IMR-90 (cell line): ENCODE data around the gene MMEL1. TPM values are rescaled to one million over a fixed set of nuclear protein-coding genes. Genes with fewer than 3 reads are reported as not detected.

Experiments
- ATAC-seq: fragments of 200-7000 bp; cut with Tn5 transposase; 2 replicates; pipeline ENCODE4 v1.9.1; 2020; ENCODE audit warnings: low read depth, mild to moderate bottlenecking, moderate library complexity
- BruUV-seq: library from RNA; stranded (reverse); fragments of 400-500 nt; replicated peaks from 2 replicates; lab custom pipeline; 2021; lab: Mats Ljungman, UMichigan
- CTCF ChIA-PET: fragments of 300-600 bp; formaldehyde crosslinking; extraction: SDS; loops from one replicate; lab custom pipeline; 2021; ENCODE audit warnings: antibody characterized with exemption; lab: Yijun Ruan, JAX
- POLR2A ChIA-PET: fragments of 300-600 bp; sonication (Branson Sonifier 250); formaldehyde crosslinking; loops from one replicate; lab custom pipeline; 2022; ENCODE audit warnings: antibody characterized with exemption; ENCODE audit not compliant: unreplicated experiment; lab: Charles Lee
- DNase-seq: peaks from one replicate; pipeline ENCODE4 v3.0.0; 2013
- H2AFZ ChIP-seq: replicated peaks from 2 replicates; pipeline ENCODE3; 2013; ENCODE audit warnings: low read length, mild to moderate bottlenecking; ENCODE audit not compliant: poor library complexity
- H2AK5ac ChIP-seq: 2 replicates; pipeline ENCODE4 v1.6.1; 2013; ENCODE audit warnings: low read depth, low read length, inconsistent platforms
- H2AK9ac ChIP-seq: replicated peaks from 2 replicates; pipeline ENCODE3; 2013; ENCODE audit warnings: mild to moderate bottlenecking, low read depth, low read length, moderate library complexity; ENCODE audit not compliant: poor library complexity
- H2BK120ac ChIP-seq: 2 replicates; pipeline ENCODE4 v1.6.1; 2013; ENCODE audit warnings: low read depth, low read length, inconsistent platforms
- H2BK15ac ChIP-seq: 3 replicates; pipeline ENCODE4 v1.6.1; 2013; ENCODE audit warnings: low read depth, low read length, inconsistent platforms
- H2BK20ac ChIP-seq: 2 replicates; pipeline ENCODE4 v1.6.1; 2013; ENCODE audit warnings: low read depth, mild to moderate bottlenecking, inconsistent platforms, low read length, moderate library complexity
- H2BK5ac ChIP-seq: 2 replicates; pipeline ENCODE4 v1.6.1; 2013; ENCODE audit warnings: mild to moderate bottlenecking, low read depth, low read length, inconsistent platforms; ENCODE audit not compliant: poor library complexity, severe bottlenecking
- H3K14ac ChIP-seq: replicated peaks from 2 replicates; pipeline ENCODE4 v1.6.1; 2013; ENCODE audit warnings: low read depth, low read length, inconsistent platforms
- H3K18ac ChIP-seq: 2 replicates; pipeline ENCODE4 v1.6.1; 2013; ENCODE audit warnings: low read depth, low read length, control low read depth
- H3K23ac ChIP-seq: 2 replicates; pipeline ENCODE4 v1.6.1; 2013; ENCODE audit warnings: low read depth, low read length, inconsistent platforms
- H3K27ac ChIP-seq: 2 replicates; pipeline ENCODE4 v1.5.1; 2013; ENCODE audit warnings: mild to moderate bottlenecking, control low read depth, low read length; ENCODE audit not compliant: insufficient read depth
- H3K27me3 ChIP-seq: 2 replicates; pipeline ENCODE4 v1.6.1; 2013; ENCODE audit warnings: low read length; ENCODE audit not compliant: control insufficient read depth, insufficient read depth
- H3K36me3 ChIP-seq: 2 replicates; pipeline ENCODE4 v1.6.1; 2013; ENCODE audit warnings: low read length, mixed read lengths; ENCODE audit not compliant: control insufficient read depth, insufficient read depth
- H3K4ac ChIP-seq: 2 replicates; pipeline ENCODE4 v1.6.1; 2013; ENCODE audit warnings: low read depth, low read length, inconsistent platforms
- H3K4me1 ChIP-seq: 2 replicates; pipeline ENCODE4 v1.6.1; 2013; ENCODE audit warnings: low read length, mixed read lengths; ENCODE audit not compliant: control insufficient read depth, insufficient read depth
- H3K4me2 ChIP-seq: 2 replicates; pipeline ENCODE4 v1.6.1; 2013; ENCODE audit warnings: low read depth, mild to moderate bottlenecking, control low read depth, low read length, moderate library complexity
- H3K4me3 ChIP-seq: 2 replicates; pipeline ENCODE4 v1.5.1; 2013; ENCODE audit warnings: low read depth, mild to moderate bottlenecking, control low read depth, low read length, moderate library complexity; ENCODE audit not compliant: insufficient read depth
- H3K56ac ChIP-seq: 2 replicates; pipeline ENCODE4 v1.6.1; 2013; ENCODE audit warnings: low read length, inconsistent platforms; ENCODE audit not compliant: insufficient read depth; ENCODE audit errors: extremely low read depth
- H3K79me1 ChIP-seq, 2 experiments: 2 replicates each; pipeline ENCODE4 v1.6.1; 2013; ENCODE audit warnings: low read length in 2 of 2, inconsistent platforms in 1 of 2, low read depth in 1 of 2
- H3K9ac ChIP-seq: 2 replicates; pipeline ENCODE4 v1.6.1; 2013; ENCODE audit warnings: low read depth, low read length, control low read depth
- H3K9me1 ChIP-seq: 2 replicates; pipeline ENCODE4 v1.6.1; 2013; ENCODE audit warnings: low read length, inconsistent platforms; ENCODE audit not compliant: insufficient read depth
- H3K9me3 ChIP-seq: 2 replicates; pipeline ENCODE4 v1.6.1; 2013; ENCODE audit warnings: low read length; ENCODE audit not compliant: control insufficient read depth, insufficient read depth
- H4K20me1 ChIP-seq: 2 replicates; pipeline ENCODE4 v1.6.1; 2013; ENCODE audit warnings: low read length, inconsistent platforms; ENCODE audit not compliant: insufficient read depth
- H4K5ac ChIP-seq: 2 replicates; pipeline ENCODE4 v1.6.1; 2013; ENCODE audit warnings: mild to moderate bottlenecking, low read depth, low read length, control low read depth
- H4K8ac ChIP-seq, 2 experiments: 2 replicates each; pipeline ENCODE4 v1.6.1; 2013; ENCODE audit warnings: low read depth in 2 of 2, low read length in 2 of 2, control low read depth in 1 of 2, inconsistent platforms in 1 of 2
- H4K91ac ChIP-seq: 2 replicates; pipeline ENCODE4 v1.6.1; 2013; ENCODE audit warnings: low read depth, low read length, inconsistent platforms; ENCODE audit not compliant: insufficient read depth
- BHLHE40 ChIP-seq: fragments of 150-350 bp; IDR thresholded peaks from 2 replicates; pipeline ENCODE4 v1.6.1; 2016; ENCODE audit warnings: mild to moderate bottlenecking, low read depth, low read length
- CEBPB ChIP-seq: IDR thresholded peaks from 2 replicates; pipeline ENCODE4 v1.6.1; 2012; ENCODE audit warnings: low read depth, low read length, improper control_type of control experiment
- CHD1 ChIP-seq: IDR thresholded peaks from 2 replicates; pipeline ENCODE4 v1.6.1; 2012; ENCODE audit warnings: low read depth, low read length, improper control_type of control experiment
- CTCF ChIP-seq: conservative IDR thresholded peaks from 2 replicates; pipeline ENCODE4 v1.5.1; 2012; ENCODE audit warnings: mild to moderate bottlenecking, low read depth, low read length, improper control_type of control experiment
- FOS ChIP-seq: fragments of 150-350 bp; IDR thresholded peaks from 2 replicates; pipeline ENCODE4 v1.6.1; 2016; ENCODE audit warnings: low read depth, low read length
- MAFK ChIP-seq: IDR thresholded peaks from 2 replicates; pipeline ENCODE4 v1.6.1; 2012; ENCODE audit warnings: low read depth, low read length, improper control_type of control experiment
- MAZ ChIP-seq: IDR thresholded peaks from 2 replicates; pipeline ENCODE4 v1.6.1; 2012; ENCODE audit warnings: low read depth, mild to moderate bottlenecking, low read length, improper control_type of control experiment, moderate library complexity, borderline replicate concordance
- MXI1 ChIP-seq: IDR thresholded peaks from 2 replicates; pipeline ENCODE4 v1.6.1; 2012; ENCODE audit warnings: low read depth, mild to moderate bottlenecking, low read length, moderate library complexity, borderline replicate concordance
- NFE2L2 ChIP-seq: fragments of 150-350 bp; IDR thresholded peaks from 2 replicates; pipeline ENCODE4 v1.6.1; 2016; ENCODE audit warnings: low read depth, mild to moderate bottlenecking, low read length
- POLR2A ChIP-seq: IDR thresholded peaks from 2 replicates; pipeline ENCODE4 v1.6.1; 2012; ENCODE audit warnings: mild to moderate bottlenecking, low read depth, low read length
- RAD21 ChIP-seq: IDR thresholded peaks from 2 replicates; pipeline ENCODE4 v1.6.1; 2012; ENCODE audit warnings: low read length, improper control_type of control experiment
- RCOR1 ChIP-seq: IDR thresholded peaks from 2 replicates; pipeline ENCODE4 v1.6.1; 2012; ENCODE audit warnings: mild to moderate bottlenecking, low read length, improper control_type of control experiment; ENCODE audit not compliant: insufficient replicate concordance
- RFX5 ChIP-seq: IDR thresholded peaks from 2 replicates; pipeline ENCODE4 v1.8.0; 2012; ENCODE audit warnings: low read depth, mild to moderate bottlenecking, low read length, moderate library complexity
- SMC3 ChIP-seq: fragments of 150-350 bp; IDR thresholded peaks from 2 replicates; pipeline ENCODE4 v1.6.1; 2016; ENCODE audit warnings: low read depth, mild to moderate bottlenecking, antibody characterized with exemption, low read length, moderate library complexity
- USF2 ChIP-seq: fragments of 150-350 bp; IDR thresholded peaks from 2 replicates; pipeline ENCODE4 v1.6.1; 2017; ENCODE audit warnings: mild to moderate bottlenecking, antibody characterized with exemption, low read length, low read depth
- WGBS, 2 experiments: methylation state at CpG; one replicate each; pipeline versions ENCODE4 v1.1.5 to v1.1.7; 2013; ENCODE audit warnings: missing lambda C conversion rate in 2 of 2; ENCODE audit not compliant: insufficient read length in 1 of 2; ENCODE audit errors: extremely low coverage in 2 of 2; 5-methylcytosine and 5-hydroxymethylcytosine counted together
- dilution Hi-C: fragments of 300-500 bp; cut with HindIII; formaldehyde crosslinking; loops from one replicate; pipeline ENCODE4 v1.14.3; 2018; ENCODE audit warnings: low sequenced_read_pairs; ENCODE audit not compliant: unreplicated experiment
- in situ Hi-C: fragments of 300-500 bp; cut with MboI; formaldehyde crosslinking; loops from 3 replicates; pipeline ENCODE4 v1.14.3; 2019; ENCODE audit warnings: low sequenced_read_pairs, inconsistent platforms, mixed read lengths
- intact Hi-C: fragments of 100-400 bp; cut with micrococcal nuclease; formaldehyde crosslinking; loops from 2 replicates; pipeline ENCODE4 v1.10.0; 2022
- polyA plus RNA-seq, 3 experiments: library from polyadenylated mRNA; depleted of rRNA; stranded (reverse); fragments of >200 nt; gene quantifications; 2 replicates each; pipeline ENCODE4 v1.2.3, GENCODE V29; 2012; ENCODE audit warnings: low replicate concordance in 1 of 3
- total RNA-seq: library from RNA; depleted of rRNA; stranded (reverse); fragments of >200 nt; gene quantifications from 2 replicates; pipeline ENCODE4 v1.2.3, GENCODE V29; 2012
- TF ChIP-seq, protein P1 (sequence below): fragments of 150-350 bp; IDR thresholded peaks from 2 replicates; pipeline ENCODE4 v1.6.1; 2016; ENCODE audit warnings: low read depth, mild to moderate bottlenecking, low read length, moderate library complexity, borderline replicate concordance

The MMEL1 gene
- total and polyA plus RNA-seq, 2 of the 4 experiments (the other 2 are of a cell fraction): under 0.01 to 0.12 TPM

DNA sequence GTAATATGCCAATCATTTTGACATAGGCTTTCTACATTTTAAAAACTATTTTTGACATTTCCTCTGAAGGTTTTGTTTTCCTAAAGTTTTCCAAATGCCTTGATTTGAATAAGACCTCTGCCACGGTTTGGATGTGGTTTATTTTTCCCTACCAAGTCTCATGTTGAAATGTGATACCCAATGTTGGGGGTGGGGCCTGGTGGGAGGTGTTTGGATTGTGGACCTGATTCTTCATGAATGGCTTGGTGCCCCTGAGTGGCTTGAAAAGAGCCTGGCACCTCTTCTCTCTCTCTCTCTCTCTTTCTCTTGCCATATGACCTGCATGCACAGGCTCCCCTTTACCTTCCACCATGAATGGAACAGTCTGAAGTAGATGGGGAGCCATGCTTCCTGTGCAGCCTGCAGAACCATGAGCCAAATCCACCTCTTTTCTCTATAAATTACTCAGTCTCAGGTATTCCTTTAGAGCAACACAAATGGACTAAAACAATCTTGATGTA, 14.8 kb downstream of the MMEL1 start:
- POLR2A ChIA-PET: no interaction called here

More for the DNA sequence above, 14.8 kb downstream of the MMEL1 start:
- H3K56ac ChIP-seq: no peak overlapping the region
- no peak overlapping the region for H3K4me3 ChIP-seq
- no peak overlapping the region for H2BK15ac ChIP-seq
- no peak overlapping the region for H4K8ac ChIP-seq
- H3K9me1 ChIP-seq: no peaks in the 10 kb centered on the region
- no peak overlapping the region for H2AK5ac ChIP-seq
- no peak overlapping the region for H2AK9ac ChIP-seq
- H4K20me1 ChIP-seq: no peaks in the 10 kb centered on the region
- H3K9me3 ChIP-seq: 0 out of 2 replicates have a peak, but pooled peaks cover 1% of the 10 kb centered on the region
- H3K23ac ChIP-seq: no peak overlapping the region
- H3K18ac ChIP-seq: no peak overlapping the region
- in situ Hi-C loops: no loop called here
- DNase-seq (no peak), ATAC-seq (no peak)
- H3K27me3 ChIP-seq: no peaks in the 10 kb centered on the region
- TF ChIP-seq RAD21 (no peak), NFE2L2 (no peak), CEBPB (no peak), USF2 (no peak), POLR2A (no peak), CTCF (no peak), RCOR1 (no peak), FOS (no peak), MXI1 (no peak), BHLHE40 (no peak), RFX5 (no peak), MAFK (no peak), MAZ (no peak), CHD1 (no peak), SMC3 (no peak)
- TF ChIP-seq, protein P1, sequence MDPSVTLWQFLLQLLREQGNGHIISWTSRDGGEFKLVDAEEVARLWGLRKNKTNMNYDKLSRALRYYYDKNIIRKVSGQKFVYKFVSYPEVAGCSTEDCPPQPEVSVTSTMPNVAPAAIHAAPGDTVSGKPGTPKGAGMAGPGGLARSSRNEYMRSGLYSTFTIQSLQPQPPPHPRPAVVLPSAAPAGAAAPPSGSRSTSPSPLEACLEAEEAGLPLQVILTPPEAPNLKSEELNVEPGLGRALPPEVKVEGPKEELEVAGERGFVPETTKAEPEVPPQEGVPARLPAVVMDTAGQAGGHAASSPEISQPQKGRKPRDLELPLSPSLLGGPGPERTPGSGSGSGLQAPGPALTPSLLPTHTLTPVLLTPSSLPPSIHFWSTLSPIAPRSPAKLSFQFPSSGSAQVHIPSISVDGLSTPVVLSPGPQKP: no peak
- H4K5ac ChIP-seq: no peak overlapping the region
- dilution Hi-C loops: no loop called here
- BruUV-seq: no TSS peak
- no peak overlapping the region for H4K91ac ChIP-seq
- H2BK120ac ChIP-seq: no peak overlapping the region
- no peaks in the 10 kb centered on the region for H3K79me1 ChIP-seq
- no peak overlapping the region for H2BK5ac ChIP-seq
- no peak overlapping the region for H3K14ac ChIP-seq
- intact Hi-C loops: no loop called here
- WGBS, 2 experiments: no CpG with 5 or more reads among the region's 1 CpG
- H3K27ac ChIP-seq: no peak overlapping the region
- H3K36me3 ChIP-seq: no peaks in the 10 kb centered on the region
- H3K4ac ChIP-seq: no peak overlapping the region
- no peak overlapping the region for H3K9ac ChIP-seq
- no peaks in the 10 kb centered on the region for H3K4me1 ChIP-seq
- H2AFZ ChIP-seq: no peak overlapping the region
- no peak overlapping the region for H3K4me2 ChIP-seq
- H2BK20ac ChIP-seq: no peak overlapping the region
- CTCF ChIA-PET: no interaction called here
